ENCODE measurements around the gene CREB3L4. TPM values are rescaled to one million over a fixed set of nuclear protein-coding genes. Genes with fewer than 3 reads are reported as not detected.
A peak's percentile ranks its signal among the peaks of the same experiment; 100 is the strongest.

CREB3L4 gene
- total RNA-seq, 4 donors from 2014 or later = 6.1 to 19.1 (median 8.5) TPM

GRCh38 chr1:153953859-153954365 is 13.8 kb upstream of the CREB3L4 start:
- DNase-seq (ENCODE audit: low spot score) = no peak
- TF ChIP-seq CTCF (IDR thresholded peaks at IDR 0.05) = no peak
- no peak for ATAC-seq (ENCODE audit: low FRiP score)

GRCh38 chr1:153954826-153955225 is 12.9 kb upstream of the CREB3L4 start:
- no peak for ATAC-seq (ENCODE audit: low FRiP score)
- no peak for DNase-seq (ENCODE audit: low spot score)
- TF ChIP-seq CTCF (IDR thresholded peaks at IDR 0.05) = no peak

- no peak for DNase-seq (ENCODE audit: low spot score)
- TF ChIP-seq CTCF (IDR thresholded peaks at IDR 0.05) = no peak
- no peak for ATAC-seq (ENCODE audit: low FRiP score)
These were observed 10.5 kb upstream of the CREB3L4 start for GRCh38 chr1:153956997-153957715.

- ATAC-seq (ENCODE audit: low FRiP score) (no peak), DNase-seq (ENCODE audit: low spot score) (no peak)
- no peak for TF ChIP-seq CTCF (IDR thresholded peaks at IDR 0.05)
These were observed 10.0 kb upstream of the CREB3L4 start for GRCh38 chr1:153957744-153958110.

GRCh38 chr1:153958111-153958960 is 9.4 kb upstream of the CREB3L4 start, which contains the start of gene CRTC2:
CRTC2 (minus strand) TSS chr1:153958612; CDS start chr1:153958497, 115 bp downstream.
- DNase-seq (ENCODE audit: low spot score) (peak; percentile 98), ATAC-seq (ENCODE audit: low FRiP score) (peak; percentile 86)
- no peak for TF ChIP-seq CTCF (IDR thresholded peaks at IDR 0.05)

- TF ChIP-seq CTCF (IDR thresholded peaks at IDR 0.05) = no peak
- ATAC-seq (ENCODE audit: low FRiP score) (peak; percentile 1), DNase-seq (ENCODE audit: low spot score) (no peak)
These were observed 8.8 kb upstream of the CREB3L4 start for GRCh38 chr1:153958961-153959260.
